Right lung (tissue), 10 donors: Measurements from ENCODE around the gene RBKS. TPM values are rescaled to one million over a fixed set of nuclear protein-coding genes. Genes with fewer than 3 reads are reported as not detected.

Experiments
- DNase-seq, 2 donors: peaks; one replicate each; pipeline ENCODE4 v3.0.0-alpha.2; 2013
- long read RNA-seq, 8 donors: transcript quantifications; one replicate each; lab custom pipeline, GENCODE V29; 2026
- polyA plus RNA-seq, 5 donors: library from polyadenylated mRNA; unstranded; fragments of 120-200 nt; gene quantifications; one replicate each; pipeline versions ENCODE4 v1.2.1 to v1.2.3, GENCODE V29; 2013; ENCODE audit warnings: inconsistent platforms in 1 of 5, low replicate concordance in 1 of 5; ENCODE audit not compliant: insufficient read length in 5 of 5, insufficient read depth in 1 of 5

The RBKS gene
- polyA plus RNA-seq = 1 to 10 TPM; 1.9 to 2.9 (median 2.1) TPM
- long read RNA-seq, donor 1, transcript RBKS-201 (8 exons, 1,973 nt) = major isoform, 6 of 6 reads
- long read RNA-seq, donor 1, partial matches to known transcripts = 0 of 6 reads
- long read RNA-seq, donor 1, other reads (novel, unspliced or antisense) = 0 of 6 reads
- long read RNA-seq, donor 2 = 0 reads
- long read RNA-seq, donor 3, partial matches to known transcripts = 0 of 2 reads
- long read RNA-seq, donor 3, other reads (novel, unspliced or antisense) = 0 of 2 reads
- long read RNA-seq, donor 4 = 0 reads
- long read RNA-seq, donor 5, partial matches to known transcripts = 0 of 2 reads
- long read RNA-seq, donor 5, other reads (novel, unspliced or antisense) = 0 of 2 reads
- long read RNA-seq, donor 6, partial matches to known transcripts = 5 of 9 reads
- long read RNA-seq, donor 6, other reads (novel, unspliced or antisense) = 0 of 9 reads
- long read RNA-seq, donor 7, partial matches to known transcripts = 0 of 1 reads
- long read RNA-seq, donor 7, other reads (novel, unspliced or antisense) = 0 of 1 reads
- long read RNA-seq, donor 8 = 0 reads

- peak; percentile 89 for DNase-seq
Observed at GRCh38 chr2:27890146-27890923, at the start of gene RBKS, which contains the start of gene BABAM2. TSS of gene RBKS (minus strand) at chr2:27890387. CDS start at chr2:27890345, 42 bp downstream. TSS of gene BABAM2 (plus strand) at chr2:27890729. CDS start at chr2:27894557, 3,828 bp downstream.

GRCh38 chr2:27935026-27935425 lies 44.8 kb upstream of the RBKS start:
- DNase-seq = no peak

GRCh38 chr2:27932396-27932795 lies 42.2 kb upstream of the RBKS start:
- DNase-seq = no peak

- no peak for DNase-seq
Observed at GRCh38 chr2:27931361-27931950, 41.3 kb upstream of the RBKS start.

- DNase-seq = no peak
Observed at GRCh38 chr2:27929916-27930486, 39.8 kb upstream of the RBKS start.

GRCh38 chr2:27925766-27926472 lies 35.7 kb upstream of the RBKS start:
- DNase-seq = no peak

GRCh38 chr2:27922842-27923241 lies 32.7 kb upstream of the RBKS start:
- DNase-seq = no peak

- DNase-seq = no peak
Observed at GRCh38 chr2:27921880-27922547, 31.8 kb upstream of the RBKS start.

- DNase-seq = no peak
Observed at GRCh38 chr2:27921424-27921823, 31.2 kb upstream of the RBKS start.

GRCh38 chr2:27920148-27920885 lies 30.1 kb upstream of the RBKS start:
- DNase-seq = peak; percentile 33 to 34

GRCh38 chr2:27916293-27916995 lies 26.3 kb upstream of the RBKS start:
- no peak for DNase-seq

GRCh38 chr2:27915874-27916273 lies 25.7 kb upstream of the RBKS start:
- no peak for DNase-seq

GRCh38 chr2:27915191-27915590 lies 25.0 kb upstream of the RBKS start:
- no peak for DNase-seq

GRCh38 chr2:27914805-27915175 lies 24.6 kb upstream of the RBKS start:
- no peak for DNase-seq

GRCh38 chr2:27914041-27914804 lies 24.0 kb upstream of the RBKS start:
- no peak for DNase-seq

- DNase-seq = no peak
Observed at GRCh38 chr2:27912512-27912911, 22.3 kb upstream of the RBKS start.

- no peak for DNase-seq
Observed at GRCh38 chr2:27911458-27912210, 21.4 kb upstream of the RBKS start.

GRCh38 chr2:27909901-27910300 lies 19.7 kb upstream of the RBKS start:
- DNase-seq = no peak
